Endothelial cell (in vitro differentiated cells): ENCODE results near the gene GALNT2. TPM values are rescaled to one million over a fixed set of nuclear protein-coding genes. Genes with fewer than 3 reads are reported as not detected.

Experiments
- DNase-seq: peaks from one replicate; pipeline ENCODE4 v3.0.0; 2021; ENCODE audit warnings: low spot score
- H3K27ac Mint-ChIP-seq: one replicate; pipeline ENCODE4 v1.8.0; 2021; ENCODE audit warnings: mixed read lengths, inconsistent platforms; ENCODE audit not compliant: unreplicated experiment
- H3K27me3 Mint-ChIP-seq: one replicate; pipeline ENCODE4 v1.8.0; 2021; ENCODE audit warnings: mild to moderate bottlenecking, moderate library complexity, mixed read lengths, inconsistent platforms; ENCODE audit not compliant: unreplicated experiment
- H3K36me3 Mint-ChIP-seq: one replicate; pipeline ENCODE4 v1.8.0; 2021; ENCODE audit warnings: mild to moderate bottlenecking, low read depth, mixed read lengths, inconsistent platforms; ENCODE audit not compliant: unreplicated experiment
- H3K4me1 Mint-ChIP-seq: one replicate; pipeline ENCODE4 v1.8.0; 2021; ENCODE audit warnings: mild to moderate bottlenecking, mixed read lengths, inconsistent platforms; ENCODE audit not compliant: unreplicated experiment
- H3K4me3 Mint-ChIP-seq: one replicate; pipeline ENCODE4 v1.8.0; 2021; ENCODE audit warnings: mild to moderate bottlenecking, mixed read lengths, inconsistent platforms; ENCODE audit not compliant: unreplicated experiment
- H3K9me3 Mint-ChIP-seq: one replicate; pipeline ENCODE4 v1.8.0; 2021; ENCODE audit warnings: mixed read lengths, inconsistent platforms; ENCODE audit not compliant: unreplicated experiment
- CTCF ChIP-seq: fragments of 200-600 bp; sonication (generic); IDR thresholded peaks from one replicate; pipeline ENCODE4 v1.5.0; 2021; ENCODE audit warnings: antibody characterized with exemption; ENCODE audit not compliant: unreplicated experiment
- total RNA-seq: library from RNA; stranded (reverse); fragmentation: NEBNext Ultra II Directional; extraction: Animal tissue kit (Norgen Biotek cat#: 25700); gene quantifications from one replicate; pipeline ENCODE4 v1.2.1, GENCODE V29; 2021; ENCODE audit not compliant: unreplicated experiment

The GALNT2 gene
- total RNA-seq, 1 donor from 2014 or later = 74.8 TPM

- H3K4me3 Mint-ChIP-seq = no peak overlapping the region
Measured at GRCh38 chr1:230044729-230045128, 22.3 kb upstream of the GALNT2 start.

GRCh38 chr1:230047114-230047865 lies 19.7 kb upstream of the GALNT2 start:
- Mint-ChIP-seq H3K9me3 (no peaks in the 10 kb centered on the region), H3K36me3 (no peaks in the 10 kb centered on the region), H3K4me3 (no peak overlapping the region), H3K4me1 (no peaks in the 10 kb centered on the region), H3K27ac (no peak overlapping the region), H3K27me3 (no peaks in the 10 kb centered on the region)
- no peak for TF ChIP-seq CTCF
- no peak for DNase-seq

More at GRCh38 chr1:230044729-230045128, 22.3 kb upstream of the GALNT2 start:
- no peaks in the 10 kb centered on the region for H3K9me3 Mint-ChIP-seq
- no peaks in the 10 kb centered on the region for H3K4me1 Mint-ChIP-seq
- DNase-seq = no peak
- H3K27me3 Mint-ChIP-seq = peaks cover 1% of the 10 kb centered on the region
- no peak overlapping the region for H3K27ac Mint-ChIP-seq
- H3K36me3 Mint-ChIP-seq = no peaks in the 10 kb centered on the region
- no peak for TF ChIP-seq CTCF

GRCh38 chr1:230048322-230048721 lies 18.7 kb upstream of the GALNT2 start:
- H3K27me3 Mint-ChIP-seq = no peaks in the 10 kb centered on the region
- no peak for TF ChIP-seq CTCF
- no peak overlapping the region for H3K4me3 Mint-ChIP-seq
- H3K27ac Mint-ChIP-seq = no peak overlapping the region
- DNase-seq = no peak
- H3K36me3 Mint-ChIP-seq = no peaks in the 10 kb centered on the region
- H3K9me3 Mint-ChIP-seq = no peaks in the 10 kb centered on the region
- H3K4me1 Mint-ChIP-seq = no peaks in the 10 kb centered on the region

- no peaks in the 10 kb centered on the region for H3K4me1 Mint-ChIP-seq
- H3K4me3 Mint-ChIP-seq = no peak overlapping the region
- no peak for DNase-seq
- no peaks in the 10 kb centered on the region for H3K27me3 Mint-ChIP-seq
- H3K36me3 Mint-ChIP-seq = no peaks in the 10 kb centered on the region
- no peak overlapping the region for H3K27ac Mint-ChIP-seq
- H3K9me3 Mint-ChIP-seq = no peaks in the 10 kb centered on the region
- no peak for TF ChIP-seq CTCF
Measured at GRCh38 chr1:230048922-230049321, 18.1 kb upstream of the GALNT2 start.

- H3K27me3 Mint-ChIP-seq = no peaks in the 10 kb centered on the region
- DNase-seq = no peak
- no peak for TF ChIP-seq CTCF
- no peaks in the 10 kb centered on the region for H3K4me1 Mint-ChIP-seq
- no peak overlapping the region for H3K27ac Mint-ChIP-seq
- no peaks in the 10 kb centered on the region for H3K36me3 Mint-ChIP-seq
- H3K4me3 Mint-ChIP-seq = no peak overlapping the region
- no peaks in the 10 kb centered on the region for H3K9me3 Mint-ChIP-seq
Measured at GRCh38 chr1:230049731-230050130, 17.3 kb upstream of the GALNT2 start.
